Thyroid gland (tissue), 4 donors: ENCODE data around the gene ARIH2.

Experiments used
- CTCF ChIP-seq, 6 experiments: fragments of 200-600 bp in 3 of 6; fragments of 450-650 bp in 3 of 6; sonication (generic) in 3 of 6; IDR thresholded peaks; one replicate each; pipeline ENCODE4 v1.5.1; 2016 to 2019; ENCODE audit warnings: antibody characterized with exemption in 6 of 6, mild to moderate bottlenecking in 2 of 6, inconsistent platforms in 1 of 6, moderate library complexity in 1 of 6
- POLR2A ChIP-seq, 2 donors: fragments of 450-650 bp; IDR thresholded peaks; one replicate each; pipeline ENCODE4 v1.6.1; 2017; ENCODE audit warnings: antibody characterized with exemption in 2 of 2, mild to moderate bottlenecking in 2 of 2, moderate library complexity in 1 of 2

DNA sequence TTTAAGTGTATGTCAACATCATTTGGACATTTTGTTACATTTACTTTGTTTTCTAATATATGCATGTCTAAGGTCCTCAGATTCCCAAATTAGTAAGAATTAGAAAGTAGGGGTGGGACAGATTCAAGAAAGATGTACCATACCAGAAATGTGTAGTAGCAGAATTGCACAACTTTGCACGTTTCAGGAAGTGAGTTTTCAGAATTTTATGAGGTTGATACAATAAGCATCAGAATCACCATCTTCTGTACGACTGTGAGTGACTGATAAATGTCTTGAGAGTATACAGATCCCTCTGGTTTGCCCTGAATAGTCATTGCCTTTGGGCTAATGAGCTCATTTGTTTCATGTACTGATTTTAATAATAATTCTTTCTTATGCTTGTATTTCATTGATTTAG lies 9.3 kb downstream of the ARIH2 start:
- TF ChIP-seq CTCF (IDR thresholded peaks at IDR 0.05) (no peak), POLR2A (IDR thresholded peaks at IDR 0.05) (no peak)
